Measurements from ENCODE around the gene EVA1B. TPM values are rescaled to one million over a fixed set of nuclear protein-coding genes. Genes with fewer than 3 reads are reported as not detected.

The EVA1B gene
- total and polyA plus RNA-seq, 2 of the 13 experiments (the other 11 are each of a cell fraction or from before 2014, with no cell fraction given): 3.9 to 6.6 TPM

GRCh38 chr1:36306210-36306901 lies 17.1 kb downstream of the EVA1B start, which contains the start of gene SH3D21 (continued):
- TF ChIP-seq IRF2 (CRISPR knock-in tag; IDR thresholded peaks at IDR 0.05): no peak
- TF ChIP-seq, protein P1, sequence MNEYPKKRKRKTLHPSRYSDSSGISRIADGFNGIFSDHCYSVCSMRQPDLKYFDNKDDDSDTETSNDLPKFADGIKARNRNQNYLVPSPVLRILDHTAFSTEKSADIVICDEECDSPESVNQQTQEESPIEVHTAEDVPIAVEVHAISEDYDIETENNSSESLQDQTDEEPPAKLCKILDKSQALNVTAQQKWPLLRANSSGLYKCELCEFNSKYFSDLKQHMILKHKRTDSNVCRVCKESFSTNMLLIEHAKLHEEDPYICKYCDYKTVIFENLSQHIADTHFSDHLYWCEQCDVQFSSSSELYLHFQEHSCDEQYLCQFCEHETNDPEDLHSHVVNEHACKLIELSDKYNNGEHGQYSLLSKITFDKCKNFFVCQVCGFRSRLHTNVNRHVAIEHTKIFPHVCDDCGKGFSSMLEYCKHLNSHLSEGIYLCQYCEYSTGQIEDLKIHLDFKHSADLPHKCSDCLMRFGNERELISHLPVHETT (CRISPR knock-in tag; conservative IDR thresholded peaks at IDR 0.05): no peak; the same call in 1 of the 2 replicates
- peak; percentile 57 for TF ChIP-seq ZMAT3 (CRISPR knock-in tag; conservative IDR thresholded peaks at IDR 0.05)
- TF ChIP-seq TBL1XR1 (IDR thresholded peaks at IDR 0.05; ENCODE audit: borderline replicate concordance, low read length, partially characterized antibody): no peak
- TF ChIP-seq ZNF138 (CRISPR knock-in tag; IDR thresholded peaks at IDR 0.05; ENCODE audit: low read depth): no peak
- no peak for TF ChIP-seq HNRNPLL (IDR thresholded peaks at IDR 0.05; ENCODE audit: low read depth, low read length, poor library complexity, severe bottlenecking)
- TF ChIP-seq CREM (IDR thresholded peaks at IDR 0.05): no peak
- TF ChIP-seq CREM (CRISPR knock-in tag; IDR thresholded peaks at IDR 0.05): no peak
- TF ChIP-seq ZNF598 (CRISPR knock-in tag; IDR thresholded peaks at IDR 0.05; ENCODE audit: borderline replicate concordance): 0 out of 2 replicates have a peak, but pooled peaks have one; percentile 49
- TF ChIP-seq ZNF75D (CRISPR knock-in tag; IDR thresholded peaks at IDR 0.05; ENCODE audit: borderline replicate concordance): no peak
- TF ChIP-seq, protein P2, sequence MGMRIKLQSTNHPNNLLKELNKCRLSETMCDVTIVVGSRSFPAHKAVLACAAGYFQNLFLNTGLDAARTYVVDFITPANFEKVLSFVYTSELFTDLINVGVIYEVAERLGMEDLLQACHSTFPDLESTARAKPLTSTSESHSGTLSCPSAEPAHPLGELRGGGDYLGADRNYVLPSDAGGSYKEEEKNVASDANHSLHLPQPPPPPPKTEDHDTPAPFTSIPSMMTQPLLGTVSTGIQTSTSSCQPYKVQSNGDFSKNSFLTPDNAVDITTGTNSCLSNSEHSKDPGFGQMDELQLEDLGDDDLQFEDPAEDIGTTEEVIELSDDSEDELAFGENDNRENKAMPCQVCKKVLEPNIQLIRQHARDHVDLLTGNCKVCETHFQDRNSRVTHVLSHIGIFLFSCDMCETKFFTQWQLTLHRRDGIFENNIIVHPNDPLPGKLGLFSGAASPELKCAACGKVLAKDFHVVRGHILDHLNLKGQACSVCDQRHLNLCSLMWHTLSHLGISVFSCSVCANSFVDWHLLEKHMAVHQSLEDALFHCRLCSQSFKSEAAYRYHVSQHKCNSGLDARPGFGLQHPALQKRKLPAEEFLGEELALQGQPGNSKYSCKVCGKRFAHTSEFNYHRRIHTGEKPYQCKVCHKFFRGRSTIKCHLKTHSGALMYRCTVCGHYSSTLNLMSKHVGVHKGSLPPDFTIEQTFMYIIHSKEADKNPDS (CRISPR knock-in tag; IDR thresholded peaks at IDR 0.05): no peak
- no peak for TF ChIP-seq ZNF530 (CRISPR knock-in tag; IDR thresholded peaks at IDR 0.05; ENCODE audit: low read depth)
- no peak for TF ChIP-seq SMYD3 (CRISPR knock-in tag; IDR thresholded peaks at IDR 0.05)
- TF ChIP-seq, protein P3, sequence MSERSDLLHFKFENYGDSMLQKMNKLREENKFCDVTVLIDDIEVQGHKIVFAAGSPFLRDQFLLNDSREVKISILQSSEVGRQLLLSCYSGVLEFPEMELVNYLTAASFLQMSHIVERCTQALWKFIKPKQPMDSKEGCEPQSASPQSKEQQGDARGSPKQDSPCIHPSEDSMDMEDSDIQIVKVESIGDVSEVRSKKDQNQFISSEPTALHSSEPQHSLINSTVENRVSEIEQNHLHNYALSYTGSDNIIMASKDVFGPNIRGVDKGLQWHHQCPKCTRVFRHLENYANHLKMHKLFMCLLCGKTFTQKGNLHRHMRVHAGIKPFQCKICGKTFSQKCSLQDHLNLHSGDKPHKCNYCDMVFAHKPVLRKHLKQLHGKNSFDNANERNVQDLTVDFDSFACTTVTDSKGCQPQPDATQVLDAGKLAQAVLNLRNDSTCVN (CRISPR knock-in tag; IDR thresholded peaks at IDR 0.05; ENCODE audit: borderline replicate concordance): no peak
- TF ChIP-seq, protein P4, sequence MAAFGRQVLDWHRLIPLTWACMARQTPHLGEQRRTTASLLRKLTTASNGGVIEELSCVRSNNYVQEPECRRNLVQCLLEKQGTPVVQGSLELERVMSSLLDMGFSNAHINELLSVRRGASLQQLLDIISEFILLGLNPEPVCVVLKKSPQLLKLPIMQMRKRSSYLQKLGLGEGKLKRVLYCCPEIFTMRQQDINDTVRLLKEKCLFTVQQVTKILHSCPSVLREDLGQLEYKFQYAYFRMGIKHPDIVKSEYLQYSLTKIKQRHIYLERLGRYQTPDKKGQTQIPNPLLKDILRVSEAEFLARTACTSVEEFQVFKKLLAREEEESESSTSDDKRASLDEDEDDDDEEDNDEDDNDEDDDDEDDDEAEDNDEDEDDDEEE (CRISPR knock-in tag; IDR thresholded peaks at IDR 0.05): peak; percentile 36; the same call in 1 of the 2 replicates
- TF ChIP-seq ZNF567 (CRISPR knock-in tag; IDR thresholded peaks at IDR 0.05; ENCODE audit: borderline replicate concordance): no peak
- TF ChIP-seq, protein P5, sequence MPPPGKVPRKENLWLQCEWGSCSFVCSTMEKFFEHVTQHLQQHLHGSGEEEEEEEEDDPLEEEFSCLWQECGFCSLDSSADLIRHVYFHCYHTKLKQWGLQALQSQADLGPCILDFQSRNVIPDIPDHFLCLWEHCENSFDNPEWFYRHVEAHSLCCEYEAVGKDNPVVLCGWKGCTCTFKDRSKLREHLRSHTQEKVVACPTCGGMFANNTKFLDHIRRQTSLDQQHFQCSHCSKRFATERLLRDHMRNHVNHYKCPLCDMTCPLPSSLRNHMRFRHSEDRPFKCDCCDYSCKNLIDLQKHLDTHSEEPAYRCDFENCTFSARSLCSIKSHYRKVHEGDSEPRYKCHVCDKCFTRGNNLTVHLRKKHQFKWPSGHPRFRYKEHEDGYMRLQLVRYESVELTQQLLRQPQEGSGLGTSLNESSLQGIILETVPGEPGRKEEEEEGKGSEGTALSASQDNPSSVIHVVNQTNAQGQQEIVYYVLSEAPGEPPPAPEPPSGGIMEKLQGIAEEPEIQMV (CRISPR knock-in tag; IDR thresholded peaks at IDR 0.05; ENCODE audit: low read depth): no peak; the same call in 1 of the 2 replicates
- TF ChIP-seq ZNF619 (CRISPR knock-in tag; IDR thresholded peaks at IDR 0.05): no peak
- TF ChIP-seq SIX4 (CRISPR knock-in tag; IDR thresholded peaks at IDR 0.05): 0 out of 2 replicates have a peak, but pooled peaks have one; percentile 8
- TF ChIP-seq HNRNPK (IDR thresholded peaks at IDR 0.05; ENCODE audit: low read depth, low read length, poor library complexity, severe bottlenecking): peak; percentile 69
- TF ChIP-seq, protein P6, sequence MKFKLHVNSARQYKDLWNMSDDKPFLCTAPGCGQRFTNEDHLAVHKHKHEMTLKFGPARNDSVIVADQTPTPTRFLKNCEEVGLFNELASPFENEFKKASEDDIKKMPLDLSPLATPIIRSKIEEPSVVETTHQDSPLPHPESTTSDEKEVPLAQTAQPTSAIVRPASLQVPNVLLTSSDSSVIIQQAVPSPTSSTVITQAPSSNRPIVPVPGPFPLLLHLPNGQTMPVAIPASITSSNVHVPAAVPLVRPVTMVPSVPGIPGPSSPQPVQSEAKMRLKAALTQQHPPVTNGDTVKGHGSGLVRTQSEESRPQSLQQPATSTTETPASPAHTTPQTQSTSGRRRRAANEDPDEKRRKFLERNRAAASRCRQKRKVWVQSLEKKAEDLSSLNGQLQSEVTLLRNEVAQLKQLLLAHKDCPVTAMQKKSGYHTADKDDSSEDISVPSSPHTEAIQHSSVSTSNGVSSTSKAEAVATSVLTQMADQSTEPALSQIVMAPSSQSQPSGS (CRISPR knock-in tag; IDR thresholded peaks at IDR 0.05): no peak
